ENCODE data around the gene MIOX.

MIOX gene

GRCh38 chr22:50489363-50490243 is 2.9 kb downstream of the MIOX start:
- DNase-seq (ENCODE audit: low read depth in 2 of 2) = no peak

GRCh38 chr22:50490531-50491308 is 4.1 kb downstream of the MIOX start:
- no peak for DNase-seq (ENCODE audit: low read depth in 2 of 2)

GRCh38 chr22:50497093-50497492 is 10.4 kb downstream of the MIOX start:
- no peak for DNase-seq (ENCODE audit: low read depth in 2 of 2)

- peak; percentile 32 to 52 for DNase-seq (ENCODE audit: low read depth in 2 of 2)
Observed at GRCh38 chr22:50498322-50498890, 11.7 kb downstream of the MIOX start.

GRCh38 chr22:50500452-50500851 is 13.8 kb downstream of the MIOX start:
- DNase-seq (ENCODE audit: low read depth in 2 of 2) = no peak

- DNase-seq (ENCODE audit: low read depth in 2 of 2) = no peak
Observed at GRCh38 chr22:50502096-50502495, 15.4 kb downstream of the MIOX start.

GRCh38 chr22:50502628-50503474 is 16.2 kb downstream of the MIOX start:
- no peak for DNase-seq (ENCODE audit: low read depth in 2 of 2)

- no peak for DNase-seq (ENCODE audit: low read depth in 2 of 2)
Observed at GRCh38 chr22:50503475-50504145, 17.0 kb downstream of the MIOX start.

- DNase-seq (ENCODE audit: low read depth in 2 of 2) = no peak
Observed at GRCh38 chr22:50504369-50505211, 17.9 kb downstream of the MIOX start.

GRCh38 chr22:50505276-50505775 is 18.7 kb downstream of the MIOX start:
- no peak for DNase-seq (ENCODE audit: low read depth in 2 of 2)

GRCh38 chr22:50505776-50506610 is 19.3 kb downstream of the MIOX start:
- DNase-seq (ENCODE audit: low read depth in 2 of 2) = no peak

- DNase-seq (ENCODE audit: low read depth in 2 of 2) = no peak
Observed at GRCh38 chr22:50506611-50507420, 20.2 kb downstream of the MIOX start.

GRCh38 chr22:50507421-50507990 is 20.8 kb downstream of the MIOX start, which contains the start of gene LMF2:
TSS of gene LMF2 (minus strand) at chr22:50507702. CDS start at chr22:50507675, 27 bp downstream.
- DNase-seq (ENCODE audit: low read depth in 2 of 2) = peak; percentile 88 to 92

- DNase-seq (ENCODE audit: low read depth in 2 of 2) = peak; percentile 96 to 98
Observed at GRCh38 chr22:50507991-50508884, 21.6 kb downstream of the MIOX start, which contains the start of gene NCAPH2. TSS of gene NCAPH2 (plus strand) at chr22:50508224. CDS start at chr22:50508338, 114 bp downstream.

GRCh38 chr22:50508897-50509296 is 22.2 kb downstream of the MIOX start:
- no peak for DNase-seq (ENCODE audit: low read depth in 2 of 2)

GRCh38 chr22:50513175-50513574 is 26.5 kb downstream of the MIOX start:
- DNase-seq (ENCODE audit: low read depth in 2 of 2) = no peak

All from stimulated activated CD8-positive, alpha-beta memory T cell treated with anti-CD3 and anti-CD28 coated beads, Interleukin-7, amount 100 ng/mL, for 1 hour (primary cell).